ENCODE results near the gene MUSK.

MUSK gene

DNA sequence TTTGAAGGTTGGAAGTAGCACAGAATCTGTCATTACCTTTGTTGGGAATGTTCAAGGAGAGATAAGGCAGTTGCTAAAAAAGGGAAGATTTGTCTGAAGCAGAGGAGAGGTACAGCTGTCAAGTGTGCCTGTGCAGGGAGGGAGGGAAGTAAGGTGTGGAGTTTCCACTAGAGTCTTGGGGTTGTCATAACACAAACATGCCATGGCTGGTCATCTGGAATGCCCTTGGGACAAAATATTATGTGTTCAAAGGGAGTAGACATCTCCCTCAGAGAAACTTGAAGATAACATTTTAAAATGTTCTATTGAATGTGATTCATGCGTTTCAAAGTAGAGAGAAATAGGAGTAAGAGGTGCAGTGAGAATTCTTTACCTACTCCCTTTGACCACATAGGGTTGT lies 95.0 kb downstream of the MUSK start:
- H3K4me1 ChIP-seq (ENCODE audit: insufficient read depth, low read length, severe bottlenecking), result no peaks in the 10 kb centered on the region
- H3K9me2 ChIP-seq (ENCODE audit: low read depth, low read length), result no peaks in the 10 kb centered on the region
- H3F3A ChIP-seq (ENCODE audit: insufficient read depth, low read length), result no peaks in the 10 kb centered on the region
- no peaks in the 10 kb centered on the region for H4K20me1 ChIP-seq (ENCODE audit: insufficient read depth, low read length)
- no peak overlapping the region for H3K9ac ChIP-seq (ENCODE audit: low read length)
- H2AFZ ChIP-seq (ENCODE audit: low read length), result no peak overlapping the region
- no peaks in the 10 kb centered on the region for H3K27me3 ChIP-seq (ENCODE audit: insufficient read depth, low read length)
- no peak overlapping the region for H3K4me2 ChIP-seq (ENCODE audit: low read length)
- no peak overlapping the region for H3K4me3 ChIP-seq (ENCODE audit: low read depth, low read length, poor library complexity, severe bottlenecking)
- no peaks in the 10 kb centered on the region for H3K36me3 ChIP-seq (ENCODE audit: insufficient read depth, low read length)
- no peaks in the 10 kb centered on the region for H3K79me2 ChIP-seq (ENCODE audit: insufficient read depth, low read length)
- H3K9me3 ChIP-seq (ENCODE audit: low read length), result no peaks in the 10 kb centered on the region
- TF ChIP-seq, protein P1, sequence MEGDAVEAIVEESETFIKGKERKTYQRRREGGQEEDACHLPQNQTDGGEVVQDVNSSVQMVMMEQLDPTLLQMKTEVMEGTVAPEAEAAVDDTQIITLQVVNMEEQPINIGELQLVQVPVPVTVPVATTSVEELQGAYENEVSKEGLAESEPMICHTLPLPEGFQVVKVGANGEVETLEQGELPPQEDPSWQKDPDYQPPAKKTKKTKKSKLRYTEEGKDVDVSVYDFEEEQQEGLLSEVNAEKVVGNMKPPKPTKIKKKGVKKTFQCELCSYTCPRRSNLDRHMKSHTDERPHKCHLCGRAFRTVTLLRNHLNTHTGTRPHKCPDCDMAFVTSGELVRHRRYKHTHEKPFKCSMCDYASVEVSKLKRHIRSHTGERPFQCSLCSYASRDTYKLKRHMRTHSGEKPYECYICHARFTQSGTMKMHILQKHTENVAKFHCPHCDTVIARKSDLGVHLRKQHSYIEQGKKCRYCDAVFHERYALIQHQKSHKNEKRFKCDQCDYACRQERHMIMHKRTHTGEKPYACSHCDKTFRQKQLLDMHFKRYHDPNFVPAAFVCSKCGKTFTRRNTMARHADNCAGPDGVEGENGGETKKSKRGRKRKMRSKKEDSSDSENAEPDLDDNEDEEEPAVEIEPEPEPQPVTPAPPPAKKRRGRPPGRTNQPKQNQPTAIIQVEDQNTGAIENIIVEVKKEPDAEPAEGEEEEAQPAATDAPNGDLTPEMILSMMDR (IDR thresholded peaks at IDR 0.05; ENCODE audit: low read length), result no peak
- no peak for TF ChIP-seq EZH2 (IDR thresholded peaks at IDR 0.05; ENCODE audit: borderline replicate concordance, low read length)
- H3K27ac ChIP-seq (ENCODE audit: low read depth, low read length, poor library complexity, severe bottlenecking), result no peak overlapping the region

DNA sequence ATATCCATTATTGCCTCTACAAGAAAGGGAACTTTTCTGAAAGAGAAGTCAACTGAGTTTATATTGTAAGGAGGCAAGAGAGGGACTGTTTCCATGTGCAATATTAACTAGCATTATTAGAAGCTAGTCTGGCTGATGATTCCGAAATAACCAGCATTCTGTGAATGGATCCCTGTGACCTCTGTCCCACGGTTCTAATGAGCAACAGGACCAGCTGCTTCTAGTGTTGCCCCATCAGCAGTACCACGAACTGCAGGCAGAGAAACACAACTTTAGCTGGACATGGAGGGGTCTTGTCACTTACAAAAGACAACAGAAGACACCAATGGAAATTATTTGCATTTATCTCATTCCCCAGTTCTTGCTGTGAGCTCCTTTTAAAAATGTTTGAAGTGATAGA lies 95.4 kb downstream of the MUSK start:
- H3K36me3 ChIP-seq (ENCODE audit: insufficient read depth, low read length), result no peaks in the 10 kb centered on the region
- H3K27ac ChIP-seq (ENCODE audit: low read depth, low read length, poor library complexity, severe bottlenecking), result no peak overlapping the region
- H3K9me3 ChIP-seq (ENCODE audit: low read length), result no peaks in the 10 kb centered on the region
- H3K79me2 ChIP-seq (ENCODE audit: insufficient read depth, low read length), result no peaks in the 10 kb centered on the region
- H4K20me1 ChIP-seq (ENCODE audit: insufficient read depth, low read length), result no peaks in the 10 kb centered on the region
- TF ChIP-seq EZH2 (IDR thresholded peaks at IDR 0.05; ENCODE audit: borderline replicate concordance, low read length), result no peak
- TF ChIP-seq, protein P1 (IDR thresholded peaks at IDR 0.05; ENCODE audit: low read length), result no peak
- no peaks in the 10 kb centered on the region for H3F3A ChIP-seq (ENCODE audit: insufficient read depth, low read length)
- no peaks in the 10 kb centered on the region for H3K9me2 ChIP-seq (ENCODE audit: low read depth, low read length)
- no peaks in the 10 kb centered on the region for H3K27me3 ChIP-seq (ENCODE audit: insufficient read depth, low read length)
- no peaks in the 10 kb centered on the region for H3K4me1 ChIP-seq (ENCODE audit: insufficient read depth, low read length, severe bottlenecking)
- H3K4me2 ChIP-seq (ENCODE audit: low read length), result no peak overlapping the region
- H2AFZ ChIP-seq (ENCODE audit: low read length), result no peak overlapping the region
- H3K4me3 ChIP-seq (ENCODE audit: low read depth, low read length, poor library complexity, severe bottlenecking), result no peak overlapping the region
- H3K9ac ChIP-seq (ENCODE audit: low read length), result no peak overlapping the region

DNA sequence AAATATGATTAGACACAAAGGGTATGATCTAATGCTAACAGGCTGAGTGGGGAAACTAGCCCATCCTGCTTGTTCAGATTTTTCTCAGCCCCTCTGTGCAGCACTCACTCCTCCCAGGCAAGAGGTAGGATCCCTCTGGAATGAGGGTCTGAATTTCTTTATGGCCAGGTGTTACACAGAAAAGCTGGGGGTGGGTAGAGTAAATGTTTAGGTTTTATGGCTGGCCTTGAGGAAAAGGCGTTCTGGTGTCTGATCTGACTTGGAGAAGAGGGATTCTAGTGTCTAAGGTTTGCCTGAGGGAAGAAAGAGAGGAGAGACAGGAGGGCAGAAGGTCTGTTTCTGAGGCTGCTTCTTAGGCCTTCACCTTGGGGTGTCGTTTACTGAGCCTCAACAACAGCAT lies 97.3 kb downstream of the MUSK start:
- Histone ChIP-seq H3K4me1 (ENCODE audit: insufficient read depth, low read length, severe bottlenecking) (no peaks in the 10 kb centered on the region), H3K9ac (ENCODE audit: low read length) (no peak overlapping the region), H3K4me3 (ENCODE audit: low read depth, low read length, poor library complexity, severe bottlenecking) (no peak overlapping the region), H4K20me1 (ENCODE audit: insufficient read depth, low read length) (no peaks in the 10 kb centered on the region), H3F3A (ENCODE audit: insufficient read depth, low read length) (no peaks in the 10 kb centered on the region), H3K27ac (ENCODE audit: low read depth, low read length, poor library complexity, severe bottlenecking) (no peak overlapping the region), H3K27me3 (ENCODE audit: insufficient read depth, low read length) (no peaks in the 10 kb centered on the region), H2AFZ (ENCODE audit: low read length) (no peak overlapping the region), H3K36me3 (ENCODE audit: insufficient read depth, low read length) (no peaks in the 10 kb centered on the region), H3K9me3 (ENCODE audit: low read length) (no peaks in the 10 kb centered on the region), H3K79me2 (ENCODE audit: insufficient read depth, low read length) (no peaks in the 10 kb centered on the region), H3K9me2 (ENCODE audit: low read depth, low read length) (no peaks in the 10 kb centered on the region), H3K4me2 (ENCODE audit: low read length) (no peak overlapping the region)
- TF ChIP-seq, protein P1 (IDR thresholded peaks at IDR 0.05; ENCODE audit: low read length), result no peak
- TF ChIP-seq EZH2 (IDR thresholded peaks at IDR 0.05; ENCODE audit: borderline replicate concordance, low read length), result no peak

Data from OCI-LY1 (cell line).